NCI-H2081 treated with DMSO at 0.1 percent for 48 hours (cell line): ENCODE data around the gene RAD23A.
A peak's percentile ranks its signal among the peaks of the same experiment; 100 is the strongest.
"Not testable (repeated sequence)": the region's sequence is repeated elsewhere in the genome, so short reads cannot be mapped to it uniquely, and the experiment has no call there.

Source experiments
- DNase-seq: peaks from one replicate; lab custom pipeline; 2025; lab: John Stamatoyannopoulos, UW

The RAD23A gene

DNA sequence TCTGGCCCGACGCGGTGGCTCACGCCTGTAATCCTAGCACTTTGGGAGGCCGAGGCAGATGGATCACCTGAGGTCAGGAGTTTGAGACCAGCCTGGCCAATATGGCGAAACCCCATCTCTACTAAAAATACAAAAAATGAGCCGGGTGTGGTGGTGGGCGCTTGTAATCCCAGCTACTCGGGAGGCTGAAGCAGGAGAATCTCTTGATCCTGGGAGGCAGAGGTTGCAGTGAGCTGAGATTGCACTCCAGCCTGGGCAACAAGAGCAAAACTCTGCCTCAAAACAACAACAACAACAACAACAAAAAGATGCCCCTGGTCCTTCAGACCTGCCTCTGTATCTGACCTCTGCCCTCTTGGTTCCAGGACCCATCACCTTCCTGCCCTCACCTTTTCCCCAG is 9.9 kb downstream of the RAD23A start:
- DNase-seq: not testable (repeated sequence)

DNA sequence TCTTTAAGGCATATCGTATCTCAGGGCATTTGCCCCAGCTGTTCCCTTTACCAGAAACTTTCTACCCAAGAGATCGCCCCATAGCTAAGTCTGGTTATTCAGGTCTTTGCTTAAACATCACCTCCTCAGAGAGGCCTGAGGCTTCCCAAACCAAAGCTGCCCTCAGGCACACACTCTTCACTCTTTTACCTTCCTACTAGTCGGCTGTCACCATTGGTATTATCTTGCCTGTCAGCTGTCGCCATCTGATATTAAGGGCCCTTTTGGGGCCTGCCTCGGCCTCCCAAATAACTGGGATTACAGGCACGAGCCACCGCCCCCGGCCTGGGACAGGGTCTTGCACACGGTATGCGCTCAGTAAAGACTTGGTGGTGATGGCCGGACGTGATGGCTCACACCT is 10.3 kb downstream of the RAD23A start:
- no peak for DNase-seq

DNA sequence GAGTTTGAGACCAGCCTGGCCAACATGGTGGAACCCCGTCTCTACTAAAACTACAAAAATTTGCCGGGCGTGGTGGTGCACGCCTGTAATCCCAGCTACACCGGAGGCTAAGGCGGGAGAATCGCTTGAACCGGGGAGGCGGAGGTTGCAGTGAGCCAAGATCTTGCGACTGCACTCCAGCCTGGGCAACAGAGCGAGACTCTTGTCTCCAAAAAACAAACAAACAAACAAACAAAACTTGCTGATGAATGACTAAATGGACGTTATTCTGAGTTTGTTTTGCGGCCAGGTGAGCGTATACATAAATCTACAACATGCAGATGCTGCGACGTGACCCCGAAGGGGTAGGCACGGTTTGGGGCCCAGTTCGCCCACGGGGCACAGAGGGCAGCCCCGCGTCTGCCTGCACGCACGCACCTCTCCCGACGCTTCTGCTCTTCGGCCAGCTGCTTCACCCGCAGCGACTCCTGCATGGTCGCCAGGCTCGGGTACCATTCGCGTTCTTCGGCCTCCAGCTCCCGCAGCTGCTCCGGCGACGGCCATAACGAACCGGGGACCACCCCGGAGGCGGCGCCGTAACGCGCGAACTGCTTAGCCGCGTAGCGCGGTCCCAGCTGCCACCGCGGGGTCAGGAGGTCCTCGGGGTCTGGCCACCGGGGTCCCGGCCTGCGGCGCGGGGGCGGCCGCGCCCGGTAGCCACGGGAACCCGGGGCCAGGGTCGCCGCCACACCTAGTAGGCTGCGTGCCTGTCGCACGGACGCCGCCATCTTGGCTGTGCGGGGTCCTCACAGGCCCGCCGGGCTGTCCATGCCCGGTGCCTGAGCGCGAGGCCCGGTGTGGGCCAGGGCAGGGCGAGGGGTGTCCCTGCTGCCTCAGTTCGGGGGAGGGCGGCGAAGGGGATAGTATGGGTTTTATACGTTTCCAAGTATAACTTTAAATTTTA is 11.1 kb downstream of the RAD23A start, which contains the start of gene GADD45GIP1:
Gene GADD45GIP1 (minus strand): TSS at position 778 of the 943 bp plus-strand sequence. CDS start 11 bp downstream, at position 767.
- no peak for DNase-seq

DNA sequence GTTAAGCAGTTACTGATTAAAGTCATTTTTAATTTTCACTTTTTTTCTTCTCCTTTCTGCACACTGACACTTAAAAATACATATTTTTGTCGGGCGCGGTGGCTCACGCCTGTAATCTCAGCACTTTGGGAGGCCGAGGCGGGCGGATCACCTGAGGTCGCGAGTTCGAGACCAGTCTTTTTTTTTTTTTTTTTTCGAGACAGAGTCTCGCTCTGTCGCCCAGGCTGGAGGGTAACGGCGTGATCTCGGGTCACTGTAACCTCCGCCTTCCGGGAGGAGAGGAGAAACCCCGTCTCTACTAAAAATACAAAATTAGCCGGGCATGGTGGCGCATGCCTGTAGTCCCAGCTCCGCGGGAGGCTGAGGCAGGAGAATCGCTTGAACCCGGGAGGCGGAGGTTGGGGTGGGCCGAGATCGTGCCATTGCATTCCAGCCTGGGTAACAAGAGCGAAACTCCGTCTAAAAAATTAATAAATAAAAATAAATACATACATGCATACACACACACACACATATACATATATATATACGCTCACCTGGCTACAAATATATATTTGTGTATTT is 11.8 kb downstream of the RAD23A start:
- DNase-seq: not testable (repeated sequence)

DNA sequence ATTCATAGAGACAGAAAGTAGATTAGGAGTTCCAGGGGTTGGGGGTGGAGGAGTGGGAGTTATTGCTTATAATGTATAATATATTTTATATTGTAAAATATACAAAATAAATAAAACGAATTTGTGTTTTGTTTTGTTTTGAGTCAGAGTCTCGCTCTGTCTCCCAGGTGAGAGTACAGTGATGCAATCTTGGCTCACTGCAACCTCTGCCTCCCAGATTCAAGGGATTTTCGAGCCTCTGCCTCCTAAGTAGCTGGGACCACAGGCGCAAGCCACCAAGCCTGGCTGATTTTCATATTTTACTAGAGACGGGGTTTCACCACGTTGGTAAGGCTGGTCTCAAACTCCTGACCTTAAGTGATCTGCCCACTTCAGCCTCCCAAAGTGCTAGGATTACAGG is 13.8 kb downstream of the RAD23A start:
- DNase-seq: no peak

DNA sequence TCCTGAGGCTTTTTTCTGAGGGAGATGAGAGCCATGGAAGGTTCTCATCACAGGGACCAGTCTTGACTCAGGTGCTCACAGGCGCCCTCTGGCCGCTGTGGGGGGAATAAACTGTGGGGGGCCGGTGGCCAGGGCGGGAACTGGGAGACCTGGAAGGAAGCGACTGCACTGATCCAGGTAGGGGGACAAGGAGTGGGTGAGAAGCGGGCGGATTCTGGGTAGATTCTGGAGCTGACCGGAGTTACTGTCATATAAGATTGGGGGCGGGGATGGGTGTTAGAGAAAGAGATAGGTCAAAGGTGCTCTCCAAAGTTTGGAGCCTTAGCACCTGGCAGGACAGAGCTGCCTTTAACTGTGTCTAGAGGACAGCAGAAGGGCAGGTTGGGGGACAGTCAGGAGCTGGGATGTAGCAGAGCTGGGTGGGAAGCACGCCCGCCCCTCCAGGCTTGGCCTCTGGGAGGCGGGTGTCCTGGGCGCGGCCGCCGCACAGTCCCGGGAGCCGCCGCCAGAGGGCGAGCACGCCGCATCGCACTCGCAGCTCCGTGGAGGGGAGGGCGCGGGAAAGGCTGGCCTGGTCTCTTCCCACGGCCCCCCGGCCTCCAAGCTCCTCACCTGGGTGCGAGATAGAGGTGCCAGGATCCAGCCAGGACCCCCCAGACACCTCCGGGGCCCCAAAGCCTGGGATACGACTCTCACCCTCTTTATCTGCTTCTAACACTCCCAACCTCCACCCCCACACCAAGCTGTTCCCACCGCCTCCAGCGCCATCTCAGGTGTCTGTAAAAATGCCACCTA is 19.6 kb downstream of the RAD23A start:
- peak; percentile 14 for DNase-seq

DNA sequence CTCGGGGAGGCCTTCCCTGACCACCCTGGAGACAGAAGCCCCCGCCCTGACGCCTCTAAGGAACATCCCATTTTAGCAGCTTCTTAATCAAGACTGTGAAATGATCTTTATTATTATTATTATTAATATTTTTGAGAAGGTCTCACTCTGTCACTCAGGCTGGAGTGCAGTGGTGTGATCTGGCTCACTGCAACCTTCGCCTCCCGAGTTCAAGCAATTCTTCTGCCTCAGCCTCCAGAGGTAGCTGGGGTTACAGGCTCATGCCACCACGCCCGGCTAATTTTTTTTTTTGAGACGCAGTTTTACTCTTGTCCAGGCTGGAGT is 20.1 kb downstream of the RAD23A start:
- DNase-seq: no peak

DNA sequence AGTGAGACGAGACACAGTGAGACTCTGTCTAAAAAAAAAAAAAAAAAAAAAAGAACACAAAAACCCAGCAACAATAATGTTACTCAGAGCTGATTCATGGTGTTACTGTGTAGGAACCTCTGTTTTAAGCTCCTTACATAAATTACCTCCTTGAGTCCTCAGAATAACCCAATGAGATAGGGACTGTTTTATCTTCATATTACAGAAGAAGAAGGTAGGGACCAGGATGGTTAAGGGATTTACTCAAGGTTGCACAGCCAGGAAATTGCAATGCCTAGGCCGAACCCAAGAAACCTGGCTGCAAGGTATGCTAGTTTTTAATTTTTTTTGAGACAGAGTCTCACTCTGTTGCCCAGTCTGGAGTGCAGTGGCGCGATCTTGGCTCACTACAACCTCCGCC is 22.2 kb downstream of the RAD23A start:
- DNase-seq: no peak

DNA sequence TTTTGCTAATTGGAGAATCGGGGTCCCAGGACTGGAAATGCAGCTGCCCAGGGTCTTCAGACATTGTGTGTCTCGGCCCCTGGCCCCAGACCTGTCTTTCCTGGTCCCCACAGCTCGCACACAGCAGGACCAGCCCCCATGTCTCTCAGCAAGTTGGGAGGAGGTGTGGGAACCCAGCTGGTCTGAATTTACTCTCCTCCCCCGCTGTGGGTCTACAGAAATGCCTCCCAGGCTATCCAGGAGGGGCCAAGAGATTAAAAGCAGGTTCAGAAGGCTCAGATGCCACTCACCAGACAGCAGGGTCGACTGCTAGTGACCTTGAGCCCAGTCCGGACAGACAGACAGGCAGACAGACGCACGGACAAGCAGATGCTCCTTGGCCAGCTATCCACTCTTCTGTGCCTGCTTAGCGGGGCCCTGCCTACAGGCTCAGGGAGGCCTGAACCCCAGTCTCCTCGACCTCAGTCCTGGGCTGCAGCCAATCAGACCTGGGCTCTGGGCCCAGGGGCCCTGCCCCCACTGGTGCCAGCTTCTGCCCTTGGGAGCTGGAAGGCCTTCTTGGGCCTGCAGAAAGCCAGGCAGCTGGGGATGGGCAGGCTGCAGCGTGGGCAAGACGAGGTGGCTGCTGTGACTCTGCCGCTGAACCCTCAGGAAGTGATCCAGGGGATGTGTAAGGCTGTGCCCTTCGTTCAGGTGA is 23.8 kb downstream of the RAD23A start, which contains the start of gene DAND5:
Gene DAND5 (plus strand): TSS at position 285 of the 697 bp plus-strand sequence. CDS start 85 bp downstream, at position 370.
- DNase-seq: no peak

DNA sequence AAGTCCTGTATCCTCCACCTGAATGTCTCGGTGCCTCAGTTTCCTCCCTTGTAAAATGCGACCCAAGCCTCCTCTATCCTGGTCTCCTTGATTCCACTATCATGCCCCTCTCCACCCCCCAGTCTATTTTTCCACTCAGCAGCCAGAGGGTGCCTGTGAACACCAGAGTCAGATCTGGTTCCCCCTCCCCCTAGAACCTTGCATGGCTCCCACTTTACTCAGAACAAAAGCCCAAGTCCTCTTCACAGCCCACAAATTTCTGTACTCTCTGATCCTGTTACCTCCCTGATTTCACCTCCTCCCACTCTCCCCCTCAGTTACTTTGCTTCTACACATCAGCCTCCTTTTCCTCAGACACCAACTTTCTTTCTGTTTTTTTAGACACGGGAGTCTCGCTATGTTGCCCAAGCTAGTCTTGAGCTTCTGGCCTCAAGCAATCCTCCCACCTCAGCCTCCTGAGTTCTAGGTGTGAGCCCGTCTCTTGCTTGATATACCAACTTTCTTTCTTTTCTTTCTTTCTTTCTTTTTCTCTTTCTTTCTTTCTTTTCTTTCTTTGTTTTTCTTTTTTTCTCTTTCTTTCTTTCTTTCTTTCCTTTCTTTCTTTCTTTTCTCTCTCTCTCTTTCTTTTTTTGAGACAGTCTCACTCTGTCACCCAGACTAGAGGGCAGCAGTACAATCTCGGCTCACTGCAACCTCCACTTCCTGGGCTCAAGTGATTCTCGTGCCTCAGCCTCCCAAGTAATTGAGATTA is 24.6 kb downstream of the RAD23A start:
- DNase-seq: no peak

DNA sequence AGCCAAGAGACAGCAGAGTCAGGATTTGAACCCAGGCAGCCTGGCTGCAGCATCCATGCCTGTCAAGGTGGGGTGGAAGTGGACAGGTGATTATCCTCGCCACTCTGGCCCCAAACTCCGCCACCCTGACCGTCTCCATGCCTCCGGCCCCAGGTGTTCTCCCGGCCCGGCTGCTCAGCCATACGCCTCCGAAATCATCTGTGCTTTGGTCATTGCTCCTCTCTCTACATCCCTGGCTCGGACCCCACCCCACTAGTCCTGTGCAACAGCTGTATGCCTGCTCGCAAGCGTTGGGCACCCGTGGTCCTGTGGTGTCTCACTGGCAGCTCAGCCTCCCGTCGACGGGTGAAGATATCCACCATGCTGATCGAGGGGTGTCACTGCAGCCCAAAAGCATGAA is 27.6 kb downstream of the RAD23A start:
- DNase-seq: no peak

DNA sequence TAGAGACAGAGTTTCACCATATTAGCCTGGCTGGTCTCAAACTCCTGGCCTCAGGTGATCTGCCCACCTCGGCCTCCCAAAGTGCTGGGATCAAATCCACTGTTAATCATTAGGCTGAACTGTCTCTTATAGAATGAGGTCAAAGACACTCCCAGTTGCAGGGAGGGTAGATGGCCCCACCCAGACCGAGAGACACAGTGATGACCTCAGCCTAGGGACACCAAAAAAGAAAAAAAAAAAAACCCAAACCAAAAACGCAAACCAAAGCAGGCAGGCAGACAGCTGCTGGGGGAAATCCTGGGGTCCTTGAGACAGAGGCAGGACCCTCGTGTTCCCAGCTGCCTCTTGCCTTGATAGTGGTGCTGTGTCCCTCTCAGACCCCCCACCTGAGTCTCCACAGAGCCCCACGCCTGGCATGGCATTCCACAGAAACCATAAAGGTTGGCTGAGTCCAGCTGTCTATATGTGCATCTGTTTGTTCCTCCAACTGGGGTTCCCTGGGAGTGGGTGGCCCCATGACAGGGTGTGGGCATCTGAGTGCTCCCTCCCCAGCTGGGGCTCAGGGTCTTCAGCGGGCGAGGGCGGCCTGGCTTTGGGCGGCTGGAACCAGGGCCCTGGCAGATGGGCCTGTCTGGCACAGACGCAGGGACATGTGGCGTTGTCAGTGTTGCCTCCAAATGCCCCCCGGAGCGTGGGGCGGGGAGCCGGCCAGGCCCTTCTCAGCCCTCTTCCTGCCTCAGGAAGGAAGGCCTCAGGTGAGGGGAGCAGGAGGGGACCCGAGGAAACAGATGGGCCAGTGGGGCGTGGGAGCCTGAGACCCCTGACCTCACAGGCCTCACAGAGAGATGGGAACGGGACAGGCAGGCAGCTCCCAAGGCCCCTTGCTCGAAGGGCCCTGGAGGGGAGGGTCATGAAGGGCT is 28.9 kb downstream of the RAD23A start:
- DNase-seq: no peak

DNA sequence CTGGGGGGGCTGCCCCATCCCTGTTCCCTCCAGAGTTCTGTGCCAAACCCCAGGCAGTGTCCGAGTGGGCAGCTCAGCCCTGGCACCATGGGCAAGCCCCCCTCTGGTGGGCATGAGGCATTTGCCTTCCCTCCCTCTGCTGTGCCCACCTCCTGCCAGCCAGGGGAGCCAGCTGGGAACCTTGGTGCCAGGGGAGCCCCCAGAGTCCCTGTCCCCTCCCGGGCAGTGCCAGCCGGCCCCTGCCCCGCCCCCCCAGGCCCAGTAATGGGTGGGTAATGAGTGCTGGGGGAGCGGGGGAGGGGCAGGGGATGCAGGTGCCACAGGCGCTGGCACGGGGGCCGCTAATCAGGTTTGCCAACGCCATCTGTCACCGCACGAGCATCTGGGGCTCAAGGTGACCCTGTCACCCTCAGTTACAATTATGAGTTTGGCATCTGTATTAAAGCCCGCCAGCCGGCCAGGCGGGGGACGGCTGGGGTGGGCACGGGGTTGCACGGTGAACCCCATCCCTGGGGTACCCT is 29.6 kb downstream of the RAD23A start:
- DNase-seq: no peak

DNA sequence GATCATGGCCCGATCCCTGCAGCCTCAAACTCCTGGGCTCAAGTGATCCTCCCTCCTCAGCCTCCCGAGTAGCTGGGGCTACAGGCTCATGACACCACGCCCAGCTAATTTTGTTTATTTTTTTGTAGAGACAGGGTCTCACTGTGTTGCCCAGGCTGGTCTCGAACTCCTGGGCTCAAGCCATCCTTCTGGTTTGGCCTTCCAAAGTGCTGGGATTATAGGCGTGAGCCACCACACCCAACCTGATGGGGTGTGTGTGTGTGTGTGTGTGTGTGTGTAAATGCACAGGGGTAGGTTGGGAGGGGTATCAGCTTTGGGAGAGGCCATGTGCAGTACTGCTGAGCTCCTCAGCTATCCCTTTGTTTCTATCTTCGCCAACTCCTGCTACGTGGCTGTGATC is 30.4 kb downstream of the RAD23A start:
- not testable (repeated sequence) for DNase-seq

DNA sequence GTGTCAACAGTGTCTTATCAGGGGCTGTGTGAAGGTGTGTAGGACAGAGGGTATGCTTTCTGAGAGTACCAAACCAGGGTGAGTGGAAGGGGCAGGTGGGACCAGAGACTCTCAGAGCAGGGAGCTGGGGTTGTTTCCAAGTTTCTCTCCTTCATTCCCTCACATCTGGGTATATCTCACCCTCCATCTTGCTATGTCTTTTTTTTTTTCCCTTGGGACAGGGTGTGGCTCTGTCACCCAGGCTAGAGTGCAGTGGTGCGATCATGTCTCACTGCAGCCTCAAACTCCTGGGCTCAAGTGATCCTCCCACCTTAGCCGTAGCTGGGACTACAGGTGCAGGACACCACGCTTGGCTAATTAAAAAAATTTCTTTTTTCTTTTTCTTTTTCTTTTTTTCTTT is 34.3 kb downstream of the RAD23A start:
- no peak for DNase-seq

DNA sequence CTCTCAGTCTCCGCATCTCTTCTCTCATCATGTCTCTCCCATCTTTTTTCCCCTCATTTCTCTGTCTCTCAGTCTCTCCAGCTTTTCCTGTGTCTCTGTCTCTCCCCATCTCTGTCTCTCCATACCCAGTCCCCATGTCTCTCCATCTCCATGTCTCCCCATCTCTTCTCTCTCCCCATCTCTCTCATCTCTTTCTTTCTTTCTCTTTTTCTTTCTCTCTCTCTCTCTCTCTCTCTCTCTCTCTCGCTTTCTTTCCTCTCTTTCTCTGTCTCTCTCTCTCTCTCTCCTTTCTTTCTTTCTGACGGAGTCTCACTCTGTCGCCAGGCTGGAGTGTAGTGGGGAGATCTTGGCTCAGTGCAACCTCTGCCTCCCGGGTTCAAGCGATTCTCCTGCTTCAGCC is 37.0 kb downstream of the RAD23A start:
- DNase-seq: no peak

DNA sequence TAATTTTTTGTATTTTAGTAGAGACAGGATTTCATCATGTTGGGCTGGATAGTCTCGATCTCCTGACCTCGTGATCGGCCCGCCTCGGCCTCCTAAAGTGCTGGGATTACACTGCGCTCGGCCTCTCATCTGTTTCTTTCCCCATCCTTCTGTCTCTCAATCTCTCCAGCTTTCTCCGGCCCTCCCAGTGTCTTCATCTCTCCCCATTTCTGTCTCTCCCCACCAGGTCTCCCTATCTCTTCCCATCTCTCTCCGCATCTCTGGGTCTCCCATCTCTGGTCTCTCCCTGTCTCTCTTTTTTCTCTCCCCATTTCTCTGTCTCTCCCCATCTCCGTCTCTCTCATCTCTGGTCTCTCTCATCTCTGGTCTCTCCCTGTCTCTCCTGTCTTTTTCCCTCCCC is 37.4 kb downstream of the RAD23A start:
- DNase-seq: no peak

DNA sequence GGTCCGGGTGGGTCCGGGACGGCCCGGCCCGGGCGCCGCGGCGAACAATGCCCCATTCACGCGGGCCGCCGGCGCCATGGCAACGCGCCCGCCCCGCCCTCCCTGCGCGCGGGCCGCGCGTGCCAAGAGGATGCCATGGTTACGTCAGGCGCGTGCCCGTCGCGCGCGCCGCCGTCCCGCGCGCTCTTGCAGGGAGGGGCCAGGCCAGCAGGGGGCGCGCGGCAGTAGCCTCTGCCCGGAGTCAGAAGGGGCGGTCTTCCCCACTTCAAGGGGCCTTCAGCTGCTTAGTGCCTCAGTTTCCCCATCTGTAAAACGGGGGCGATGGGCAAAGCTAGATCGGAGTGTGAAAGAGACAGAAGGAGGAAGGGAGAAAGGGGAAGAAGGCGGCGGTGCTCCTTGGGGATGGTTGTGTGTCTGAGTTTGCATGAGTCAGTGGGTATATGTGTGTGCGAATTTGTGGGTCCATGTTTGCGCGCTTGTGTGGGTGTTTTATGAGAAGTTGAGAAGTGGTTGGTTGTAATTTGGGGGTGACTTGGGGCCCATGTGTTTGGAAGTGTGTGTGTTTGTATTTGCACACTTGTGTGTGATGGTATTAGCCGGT is 38.0 kb downstream of the RAD23A start:
- peak; percentile 21 for DNase-seq

DNA sequence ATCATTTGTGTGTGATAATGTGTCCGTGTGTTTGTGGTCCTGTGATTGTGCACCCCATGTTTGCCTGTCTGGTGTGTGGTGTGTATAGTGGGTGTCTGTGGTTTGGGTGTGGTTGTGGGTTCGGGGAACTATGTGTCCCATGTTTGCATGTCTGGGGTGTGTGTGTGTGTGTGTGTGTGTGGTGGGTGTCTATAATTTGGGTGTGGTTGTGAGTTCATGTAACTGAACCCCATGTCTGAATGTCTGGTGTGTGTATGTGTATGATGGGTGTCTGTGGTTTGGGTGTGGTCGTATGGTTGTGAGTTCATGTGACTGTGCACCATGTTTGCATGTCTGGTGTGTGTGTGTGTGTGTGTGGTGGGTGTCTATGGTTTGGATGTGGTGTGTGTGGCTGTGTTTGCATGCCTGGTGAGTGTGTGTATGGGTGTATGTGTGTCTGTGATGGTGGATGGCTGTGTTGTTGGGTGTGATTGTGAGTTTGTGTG is 38.5 kb downstream of the RAD23A start:
- no peak for DNase-seq
